Prostate gland (tissue), 2 donors: ENCODE measurements around the gene CALHM1. TPM values are rescaled to one million over a fixed set of nuclear protein-coding genes. Genes with fewer than 3 reads are reported as not detected.

Experiments used
- DNase-seq: peaks from one replicate; pipeline ENCODE4 v3.0.0-alpha.2; 2019; ENCODE audit warnings: low spot score
- H3K27ac ChIP-seq, 2 donors: fragments of 200-600 bp; sonication (generic); 2 replicates each; pipeline ENCODE4 v1.5.1; 2017 to 2019
- H3K27me3 ChIP-seq: fragments of 200-600 bp; sonication (generic); replicated peaks from 2 replicates; pipeline ENCODE4 v1.5.1; 2019; ENCODE audit not compliant: insufficient read depth
- H3K36me3 ChIP-seq, 2 donors: fragments of 200-600 bp; sonication (generic); 1 replicate in 1 of 2; 2 replicates in 1 of 2; pipeline versions ENCODE4 v1.5.1 to v1.8.1; 2017 to 2019
- H3K4me1 ChIP-seq: fragments of 200-600 bp; sonication (generic); replicated peaks from 2 replicates; pipeline ENCODE4 v1.5.1; 2019
- H3K4me3 ChIP-seq, 2 donors: fragments of 200-600 bp; sonication (generic); 2 replicates each; pipeline ENCODE4 v1.5.1; 2017 to 2019
- H3K9me3 ChIP-seq: fragments of 200-600 bp; sonication (generic); 2 replicates; pipeline ENCODE4 v1.5.1; 2017
- POLR2A ChIP-seq: fragments of 450-650 bp; IDR thresholded peaks from one replicate; pipeline ENCODE4 v1.6.1; 2016; ENCODE audit warnings: antibody characterized with exemption, mild to moderate bottlenecking
- POLR2AphosphoS5 ChIP-seq: sonication (generic); formaldehyde crosslinking; IDR thresholded peaks from one replicate; pipeline ENCODE4 v1.6.1; 2017; ENCODE audit warnings: antibody characterized with exemption
- WGBS: methylation state at CpG from one replicate; pipeline ENCODE4 v1.1.5; 2018; 5-methylcytosine and 5-hydroxymethylcytosine counted together
- intact Hi-C: fragments of 100-400 bp; cut with DNase I; formaldehyde crosslinking; loops from one replicate; pipeline ENCODE4 v1.14.2; 2022
- total RNA-seq, 2 donors: library from RNA; depleted of rRNA; stranded (reverse); fragments of >200 nt; gene quantifications; one replicate each; pipeline ENCODE4 v1.1.0, GENCODE V29; 2016
- TF ChIP-seq, protein P1 (sequence below), 4 experiments: fragments of 200-600 bp in 2 of 4; fragments of 450-650 bp in 2 of 4; sonication (generic) in 2 of 4; IDR thresholded peaks; 1 replicate in 3 of 4; 2 replicates in 1 of 4; pipeline ENCODE4 v1.5.1; 2016 to 2019; ENCODE audit warnings: antibody characterized with exemption in 4 of 4, mild to moderate bottlenecking in 2 of 4, moderate library complexity in 2 of 4

The CALHM1 gene
- total RNA-seq, 2 donors from 2014 or later, result not detected

GRCh38 chr10:103481974-103482531 lies 23.4 kb upstream of the CALHM1 start:
- Histone ChIP-seq H3K36me3 (no peaks in the 10 kb centered on the region), H3K27ac (no peak overlapping the region), H3K9me3 (no peaks in the 10 kb centered on the region), H3K27me3 (no peaks in the 10 kb centered on the region), H3K4me3 (no peak overlapping the region), H3K4me1 (no peaks in the 10 kb centered on the region)
- DNase-seq, result peak; percentile 36
- intact Hi-C loops, result loop anchor here (1.0 kb wide), 1 partner anchor 65 kb away; no protein-coding TSS in a partner anchor
- WGBS, result 60% methylated on average over 12 of the region's 12 CpGs
- TF ChIP-seq POLR2AphosphoS5, result no peak
- TF ChIP-seq, protein P1, sequence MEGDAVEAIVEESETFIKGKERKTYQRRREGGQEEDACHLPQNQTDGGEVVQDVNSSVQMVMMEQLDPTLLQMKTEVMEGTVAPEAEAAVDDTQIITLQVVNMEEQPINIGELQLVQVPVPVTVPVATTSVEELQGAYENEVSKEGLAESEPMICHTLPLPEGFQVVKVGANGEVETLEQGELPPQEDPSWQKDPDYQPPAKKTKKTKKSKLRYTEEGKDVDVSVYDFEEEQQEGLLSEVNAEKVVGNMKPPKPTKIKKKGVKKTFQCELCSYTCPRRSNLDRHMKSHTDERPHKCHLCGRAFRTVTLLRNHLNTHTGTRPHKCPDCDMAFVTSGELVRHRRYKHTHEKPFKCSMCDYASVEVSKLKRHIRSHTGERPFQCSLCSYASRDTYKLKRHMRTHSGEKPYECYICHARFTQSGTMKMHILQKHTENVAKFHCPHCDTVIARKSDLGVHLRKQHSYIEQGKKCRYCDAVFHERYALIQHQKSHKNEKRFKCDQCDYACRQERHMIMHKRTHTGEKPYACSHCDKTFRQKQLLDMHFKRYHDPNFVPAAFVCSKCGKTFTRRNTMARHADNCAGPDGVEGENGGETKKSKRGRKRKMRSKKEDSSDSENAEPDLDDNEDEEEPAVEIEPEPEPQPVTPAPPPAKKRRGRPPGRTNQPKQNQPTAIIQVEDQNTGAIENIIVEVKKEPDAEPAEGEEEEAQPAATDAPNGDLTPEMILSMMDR (IDR thresholded peaks at IDR 0.05), result peak in 3 of 4 experiments; percentile 35 to 59 (median 47)

GRCh38 chr10:103480521-103480920 lies 21.8 kb upstream of the CALHM1 start:
- Histone ChIP-seq H3K4me1 (no peaks in the 10 kb centered on the region), H3K27ac (no peak overlapping the region), H3K4me3 (no peak overlapping the region), H3K27me3 (no peaks in the 10 kb centered on the region), H3K9me3 (no peaks in the 10 kb centered on the region), H3K36me3 (no peaks in the 10 kb centered on the region)
- intact Hi-C loops, result no loop called here
- WGBS, result 84% methylated on average over 5 of the region's 5 CpGs
- no peak for DNase-seq
- TF ChIP-seq POLR2AphosphoS5 (no peak), POLR2A (no peak)
- TF ChIP-seq, protein P1 (IDR thresholded peaks at IDR 0.05), result no peak

GRCh38 chr10:103479135-103479534 lies 20.4 kb upstream of the CALHM1 start, which contains the start of gene CALHM3:
TSS of gene CALHM3 (minus strand) at chr10:103479240. CDS start at chr10:103479032, 208 bp downstream.
- 49% methylated on average over 7 of the region's 7 CpGs for WGBS
- Histone ChIP-seq H3K27ac (no peak within 1 kb of the TSS), H3K27me3 (no peaks in the 10 kb centered on the region), H3K4me3 (no peak within 1 kb of the TSS), H3K9me3 (no peaks in the 10 kb centered on the region), H3K36me3 (no peaks in the 10 kb centered on the region), H3K4me1 (no peaks in the 10 kb centered on the region)
- intact Hi-C loops, result no loop called here
- no peak for DNase-seq
- TF ChIP-seq, protein P1 (IDR thresholded peaks at IDR 0.05), result no peak
- TF ChIP-seq POLR2A (no peak), POLR2AphosphoS5 (no peak)

- Histone ChIP-seq H3K4me3 (no peak overlapping the region), H3K36me3 (no peaks in the 10 kb centered on the region), H3K27ac (no peak overlapping the region), H3K9me3 (no peaks in the 10 kb centered on the region), H3K4me1 (no peaks in the 10 kb centered on the region), H3K27me3 (no peaks in the 10 kb centered on the region)
- WGBS, result 91% methylated on average over 20 of the region's 22 CpGs
- TF ChIP-seq POLR2AphosphoS5 (no peak), POLR2A (no peak)
- TF ChIP-seq, protein P1 (IDR thresholded peaks at IDR 0.05), result no peak
- no peak for DNase-seq
- intact Hi-C loops, result no loop called here
These were observed 20.0 kb upstream of the CALHM1 start for GRCh38 chr10:103478671-103479070.
